Measurements from ENCODE around the gene SLC25A11. TPM values are rescaled to one million over a fixed set of nuclear protein-coding genes. Genes with fewer than 3 reads are reported as not detected.
"Not testable (repeated sequence)": the region's sequence is repeated elsewhere in the genome, so short reads cannot be mapped to it uniquely, and the experiment has no call there.

SLC25A11 gene
- total RNA-seq, 1 donor from 2014 or later, result 56.2 TPM

GRCh38 chr17:4933646-4934045 is 6.2 kb downstream of the SLC25A11 start:
- no peaks in the 10 kb centered on the region for H3K9me3 ChIP-seq
- intact Hi-C loops (cut with DNase I), result no loop called here
- no peak overlapping the region for H3K27ac ChIP-seq

DNA sequence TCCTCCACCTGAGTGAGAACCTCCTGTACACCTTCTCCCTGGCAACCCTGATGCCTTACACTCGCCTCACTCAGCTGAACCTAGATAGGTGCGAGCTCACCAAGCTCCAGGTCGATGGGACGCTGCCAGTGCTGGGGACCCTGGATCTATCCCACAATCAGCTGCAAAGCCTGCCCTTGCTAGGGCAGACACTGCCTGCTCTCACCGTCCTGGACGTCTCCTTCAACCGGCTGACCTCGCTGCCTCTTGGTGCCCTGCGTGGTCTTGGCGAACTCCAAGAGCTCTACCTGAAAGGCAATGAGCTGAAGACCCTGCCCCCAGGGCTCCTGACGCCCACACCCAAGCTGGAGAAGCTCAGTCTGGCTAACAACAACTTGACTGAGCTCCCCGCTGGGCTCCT is 7.1 kb downstream of the SLC25A11 start:
- H3K27me3 ChIP-seq, result no peaks in the 10 kb centered on the region
- no peaks in the 10 kb centered on the region for H3K4me1 ChIP-seq
- no peak overlapping the region for H3K4me3 ChIP-seq
- no peak overlapping the region for H3K27ac ChIP-seq
- intact Hi-C loops (cut with DNase I), result no loop called here
- H3K36me3 ChIP-seq, result peaks cover 14 to 15% of the 10 kb centered on the region in 2 donors
- TF ChIP-seq, protein P1, sequence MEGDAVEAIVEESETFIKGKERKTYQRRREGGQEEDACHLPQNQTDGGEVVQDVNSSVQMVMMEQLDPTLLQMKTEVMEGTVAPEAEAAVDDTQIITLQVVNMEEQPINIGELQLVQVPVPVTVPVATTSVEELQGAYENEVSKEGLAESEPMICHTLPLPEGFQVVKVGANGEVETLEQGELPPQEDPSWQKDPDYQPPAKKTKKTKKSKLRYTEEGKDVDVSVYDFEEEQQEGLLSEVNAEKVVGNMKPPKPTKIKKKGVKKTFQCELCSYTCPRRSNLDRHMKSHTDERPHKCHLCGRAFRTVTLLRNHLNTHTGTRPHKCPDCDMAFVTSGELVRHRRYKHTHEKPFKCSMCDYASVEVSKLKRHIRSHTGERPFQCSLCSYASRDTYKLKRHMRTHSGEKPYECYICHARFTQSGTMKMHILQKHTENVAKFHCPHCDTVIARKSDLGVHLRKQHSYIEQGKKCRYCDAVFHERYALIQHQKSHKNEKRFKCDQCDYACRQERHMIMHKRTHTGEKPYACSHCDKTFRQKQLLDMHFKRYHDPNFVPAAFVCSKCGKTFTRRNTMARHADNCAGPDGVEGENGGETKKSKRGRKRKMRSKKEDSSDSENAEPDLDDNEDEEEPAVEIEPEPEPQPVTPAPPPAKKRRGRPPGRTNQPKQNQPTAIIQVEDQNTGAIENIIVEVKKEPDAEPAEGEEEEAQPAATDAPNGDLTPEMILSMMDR (IDR thresholded peaks at IDR 0.05), result no peak
- H3K9me3 ChIP-seq, result no peaks in the 10 kb centered on the region
- no peak for DNase-seq (ENCODE audit: low spot score in 2 of 2)

More at GRCh38 chr17:4933646-4934045, 6.2 kb downstream of the SLC25A11 start:
- TF ChIP-seq, protein P1 (IDR thresholded peaks at IDR 0.05), result no peak
- DNase-seq (ENCODE audit: low spot score in 2 of 2), result no peak
- H3K4me3 ChIP-seq, result no peak overlapping the region
- peaks cover 18 to 20% of the 10 kb centered on the region in 2 donors for H3K36me3 ChIP-seq
- H3K4me1 ChIP-seq, result peaks cover 0 to 5% of the 10 kb centered on the region in 2 donors
- H3K27me3 ChIP-seq, result no peaks in the 10 kb centered on the region

DNA sequence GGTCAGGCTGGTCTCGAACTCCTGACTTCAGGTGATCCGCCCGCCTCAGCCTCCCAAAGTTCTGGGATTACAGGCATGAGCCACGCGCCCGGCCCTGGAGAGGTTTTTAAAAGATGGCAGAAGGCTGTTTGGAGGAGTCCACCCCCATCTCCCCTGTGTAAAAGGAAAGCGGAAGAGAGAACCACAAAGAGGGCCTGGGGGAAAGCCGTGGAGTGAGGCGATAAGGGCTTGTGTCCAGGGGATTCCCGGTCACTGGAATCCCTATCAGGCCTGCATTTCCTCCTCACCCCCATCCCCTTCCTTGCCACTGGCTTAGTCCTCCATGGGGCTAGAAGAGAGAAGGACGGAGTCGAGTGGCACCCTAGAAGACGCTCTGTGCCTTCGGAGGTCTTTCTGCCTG is 7.9 kb downstream of the SLC25A11 start, which contains the start of gene GP1BA:
Gene GP1BA, plus strand, starts transcription at position 315 of the 400 bp plus-strand sequence. CDS start 328 bp downstream, outside the sequence.
- Histone ChIP-seq H3K27me3 (no peaks in the 10 kb centered on the region), H3K36me3 (peaks cover 7% of the 10 kb centered on the region in 2 donors), H3K27ac (no peak within 1 kb of the TSS), H3K9me3 (no peaks in the 10 kb centered on the region), H3K4me3 (no peak within 1 kb of the TSS), H3K4me1 (no peaks in the 10 kb centered on the region)
- DNase-seq (ENCODE audit: low spot score in 2 of 2), result no peak
- intact Hi-C loops (cut with DNase I), result no loop called here
- TF ChIP-seq, protein P1 (IDR thresholded peaks at IDR 0.05), result no peak

DNA sequence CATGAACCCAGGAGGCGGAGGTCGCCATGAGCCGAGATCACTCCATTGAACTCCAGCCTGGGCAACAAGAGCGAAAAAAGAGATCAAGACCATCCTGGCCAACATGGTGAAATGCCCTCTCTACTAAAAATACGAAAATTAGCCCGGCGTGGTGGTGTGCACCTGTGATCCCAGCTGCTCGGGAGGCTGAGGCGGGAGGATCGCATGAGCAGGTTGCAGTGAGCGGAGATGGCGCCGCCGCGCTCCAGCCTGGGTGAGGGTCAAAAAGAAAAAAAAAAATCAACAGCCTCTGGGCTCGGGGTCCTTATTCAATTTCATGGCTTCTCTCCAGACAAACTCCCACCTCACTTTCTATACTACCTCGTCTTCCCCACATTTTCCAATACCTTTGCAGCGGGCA is 11.0 kb downstream of the SLC25A11 start:
- Histone ChIP-seq H3K4me1 (no peaks in the 10 kb centered on the region), H3K27ac (no peak overlapping the region), H3K9me3 (no peaks in the 10 kb centered on the region), H3K27me3 (no peaks in the 10 kb centered on the region), H3K4me3 (no peak overlapping the region), H3K36me3 (no peaks in the 10 kb centered on the region)
- TF ChIP-seq, protein P1 (IDR thresholded peaks at IDR 0.05), result no peak
- intact Hi-C loops (cut with DNase I), result no loop called here
- no peak for DNase-seq (ENCODE audit: low spot score in 2 of 2)

GRCh38 chr17:4926577-4927335 is 13.1 kb downstream of the SLC25A11 start:
- H3K9me3 ChIP-seq; H3K4me1 ChIP-seq; intact Hi-C loops (cut with DNase I); H3K27ac ChIP-seq; DNase-seq (ENCODE audit: low spot score in 2 of 2); H3K4me3 ChIP-seq; H3K36me3 ChIP-seq; H3K27me3 ChIP-seq: not testable (repeated sequence)

DNA sequence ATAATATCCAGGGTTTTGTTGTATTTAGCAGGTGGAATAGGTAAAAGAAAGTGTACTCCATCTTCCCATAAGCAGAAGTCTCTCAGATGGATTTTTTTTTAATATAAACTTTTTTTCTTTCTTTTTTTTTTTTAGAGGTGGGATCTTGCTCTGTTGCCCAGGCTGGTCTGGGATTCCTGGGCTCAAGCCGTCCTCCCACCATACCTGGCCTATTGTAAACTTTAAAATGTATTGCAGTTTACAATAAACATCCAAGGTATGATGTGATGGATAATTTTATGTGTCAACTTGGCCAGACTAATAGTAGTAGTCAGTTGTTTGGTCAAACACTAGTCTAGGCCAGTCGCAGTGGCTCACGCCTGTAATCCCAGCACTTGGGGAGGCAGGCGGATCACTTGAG is 18.5 kb downstream of the SLC25A11 start:
- Histone ChIP-seq H3K36me3 (no peaks in the 10 kb centered on the region), H3K9me3 (no peaks in the 10 kb centered on the region), H3K4me3 (no peak overlapping the region), H3K27ac (no peak overlapping the region), H3K27me3 (no peaks in the 10 kb centered on the region), H3K4me1 (no peaks in the 10 kb centered on the region)
- TF ChIP-seq, protein P1 (IDR thresholded peaks at IDR 0.05), result no peak
- intact Hi-C loops (cut with DNase I), result no loop called here
- no peak for DNase-seq (ENCODE audit: low spot score in 2 of 2)

All from ascending aorta (tissue), 2 donors.